Measurements from ENCODE around the gene ARF1. TPM values are rescaled to one million over a fixed set of nuclear protein-coding genes. Genes with fewer than 3 reads are reported as not detected.

ARF1 gene
- total and polyA plus RNA-seq, 2 of the 13 experiments (the other 11 are each of a cell fraction or from before 2014, with no cell fraction given) = 186 to 327 TPM

- TF ChIP-seq ZNF609 (CRISPR knock-in tag; IDR thresholded peaks at IDR 0.05; ENCODE audit: borderline replicate concordance) (no peak), ATRX (CRISPR knock-in tag; IDR thresholded peaks at IDR 0.05; ENCODE audit: borderline replicate concordance) (no peak), ZNF34 (CRISPR knock-in tag; IDR thresholded peaks at IDR 0.05; ENCODE audit: borderline replicate concordance) (no peak), NCOR1 (IDR thresholded peaks at IDR 0.05; ENCODE audit: borderline replicate concordance, low read length) (no peak), CENPX (CRISPR knock-in tag; IDR thresholded peaks at IDR 0.05) (no peak), ZNF605 (CRISPR knock-in tag; IDR thresholded peaks at IDR 0.05) (no peak), GTF3A (CRISPR knock-in tag; conservative IDR thresholded peaks at IDR 0.05) (no peak), SIX1 (CRISPR knock-in tag; IDR thresholded peaks at IDR 0.05; ENCODE audit: borderline replicate concordance) (no peak), ZNF567 (CRISPR knock-in tag; IDR thresholded peaks at IDR 0.05; ENCODE audit: borderline replicate concordance) (no peak), KMT2A (CRISPR knock-in tag; IDR thresholded peaks at IDR 0.05) (no peak), WIZ (CRISPR knock-in tag; IDR thresholded peaks at IDR 0.05) (no peak), ESRRA (CRISPR knock-in tag; IDR thresholded peaks at IDR 0.05; ENCODE audit: low read depth) (no peak), ZNF770 (CRISPR knock-in tag; IDR thresholded peaks at IDR 0.05) (no peak), ZFP91 (CRISPR knock-in tag; IDR thresholded peaks at IDR 0.05; ENCODE audit: borderline replicate concordance) (no peak), AKNA (CRISPR knock-in tag; IDR thresholded peaks at IDR 0.05; ENCODE audit: borderline replicate concordance) (no peak)
These were observed 58.9 kb downstream of the ARF1 start (continued) for GRCh38 chr1:228141226-228142044.
